NCI-H2171 treated with DMSO at 0.1 percent for 48 hours (cell line): ENCODE measurements around the gene RBMS3.
"Not testable (repeated sequence)": the region's sequence is repeated elsewhere in the genome, so short reads cannot be mapped to it uniquely, and the experiment has no call there.

Experiments used
- DNase-seq: peaks from one replicate; lab custom pipeline; 2025; lab: John Stamatoyannopoulos, UW

Gene RBMS3

DNA sequence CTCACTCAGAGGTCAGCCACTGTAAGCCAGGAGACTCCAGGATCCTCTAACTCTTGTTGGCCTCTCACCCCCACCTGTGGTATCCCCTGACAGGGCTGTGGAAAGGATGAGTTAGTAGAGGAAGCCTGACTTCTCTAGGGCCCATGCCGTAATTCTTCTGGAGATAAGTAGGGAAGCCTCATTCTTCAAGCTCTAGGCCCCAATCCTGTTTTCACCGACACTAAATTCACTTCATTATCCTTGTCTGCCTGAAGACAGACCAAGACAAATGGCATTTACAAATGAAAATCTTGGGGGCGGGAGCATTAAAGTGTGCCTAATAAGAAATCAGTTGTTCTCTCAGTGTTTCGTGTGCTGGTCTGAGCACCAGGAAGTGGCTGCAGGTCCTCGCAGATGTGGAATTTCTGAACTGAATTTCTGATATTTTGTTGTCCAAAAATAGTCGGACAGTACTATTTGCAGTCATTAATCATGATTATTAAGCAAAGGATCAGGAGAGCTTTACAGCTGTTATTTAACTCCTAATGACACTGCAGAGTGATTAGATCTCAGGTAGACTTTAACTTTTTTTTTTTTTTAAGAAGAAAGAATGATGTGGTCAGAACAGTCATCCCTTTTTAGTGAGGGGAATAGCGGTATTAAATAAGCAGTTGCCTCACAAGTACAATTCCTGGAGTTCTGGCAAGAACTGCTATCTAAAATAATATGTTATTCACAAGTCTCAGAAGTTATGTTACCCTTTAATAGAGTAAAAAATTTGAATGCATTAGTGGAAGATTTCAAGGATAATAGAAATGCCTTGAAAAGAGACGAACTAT, 58.4 kb downstream of the RBMS3 start:
- DNase-seq = no peak

DNA sequence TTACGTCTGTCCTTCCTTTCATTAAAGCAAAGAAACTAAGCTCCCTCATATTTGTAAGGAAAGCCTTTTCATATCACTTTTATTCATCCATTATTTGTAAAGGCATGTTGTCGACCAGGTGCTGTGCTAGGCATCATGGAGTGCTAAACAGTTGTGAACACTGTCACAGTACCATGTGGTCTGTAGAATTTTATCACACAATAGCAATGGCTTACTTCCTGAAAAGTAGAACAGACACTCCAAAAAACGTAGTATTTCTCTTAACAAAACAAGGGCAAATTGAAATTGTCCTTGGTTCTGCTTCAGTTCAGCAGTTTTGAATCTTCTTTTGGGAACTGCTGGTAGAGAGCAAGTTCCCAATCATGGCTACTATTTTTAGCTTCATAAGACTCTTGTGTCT, 63.3 kb downstream of the RBMS3 start:
- DNase-seq = no peak

DNA sequence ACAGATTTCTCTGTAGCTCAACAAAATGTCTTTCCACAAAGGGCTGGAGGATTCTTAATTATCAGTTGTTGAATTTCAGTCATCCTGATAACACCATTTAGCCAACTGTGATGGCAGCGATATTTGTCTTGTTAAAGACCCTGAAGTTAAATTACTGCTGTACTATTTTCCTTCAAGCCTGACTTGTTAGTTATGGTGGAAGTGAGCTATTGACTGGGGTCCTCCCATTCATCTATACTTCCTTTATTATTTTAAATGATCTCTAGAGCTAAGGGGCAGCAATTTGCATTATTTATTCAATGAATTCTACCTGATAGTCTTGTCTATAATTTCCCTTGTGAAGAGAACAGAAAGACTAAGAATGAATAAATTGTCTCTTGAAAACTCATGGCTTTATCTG, 64.1 kb downstream of the RBMS3 start:
- no peak for DNase-seq

DNA sequence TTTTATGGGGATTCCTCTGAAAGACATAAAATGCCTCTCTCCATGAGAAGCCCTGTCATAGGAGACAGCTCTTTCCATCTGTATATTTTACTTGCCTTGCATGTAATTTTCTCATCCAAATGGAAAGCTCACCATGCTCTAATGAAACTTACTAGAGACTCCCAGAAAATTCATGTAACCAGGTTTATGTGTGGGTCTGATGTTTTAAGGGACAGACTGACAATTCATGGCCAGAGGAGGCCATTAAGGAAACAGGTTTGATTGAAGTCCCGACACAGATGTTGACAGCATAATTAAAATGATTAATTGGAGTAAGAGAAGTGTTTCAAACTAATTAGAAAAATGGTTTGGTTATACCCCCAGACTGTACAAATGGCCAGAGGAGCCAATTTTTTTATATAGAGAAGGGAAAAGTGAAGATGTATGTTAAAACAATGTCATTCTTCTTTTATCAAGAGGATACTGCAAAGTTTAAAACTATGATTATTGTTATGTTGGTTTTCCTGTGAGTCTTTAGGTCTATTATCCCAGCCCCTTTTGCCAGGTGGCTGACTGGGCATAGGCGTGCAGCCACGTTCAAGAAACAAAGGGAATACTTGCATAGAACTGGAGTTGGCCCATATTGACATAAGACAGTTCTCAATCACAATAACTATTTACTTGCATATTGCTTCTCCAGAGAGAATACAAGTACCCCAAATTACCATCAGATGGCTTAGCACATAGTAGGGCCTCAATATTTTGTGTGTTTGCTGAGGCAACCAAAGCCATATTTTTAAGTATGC, 64.8 kb downstream of the RBMS3 start:
- no peak for DNase-seq

DNA sequence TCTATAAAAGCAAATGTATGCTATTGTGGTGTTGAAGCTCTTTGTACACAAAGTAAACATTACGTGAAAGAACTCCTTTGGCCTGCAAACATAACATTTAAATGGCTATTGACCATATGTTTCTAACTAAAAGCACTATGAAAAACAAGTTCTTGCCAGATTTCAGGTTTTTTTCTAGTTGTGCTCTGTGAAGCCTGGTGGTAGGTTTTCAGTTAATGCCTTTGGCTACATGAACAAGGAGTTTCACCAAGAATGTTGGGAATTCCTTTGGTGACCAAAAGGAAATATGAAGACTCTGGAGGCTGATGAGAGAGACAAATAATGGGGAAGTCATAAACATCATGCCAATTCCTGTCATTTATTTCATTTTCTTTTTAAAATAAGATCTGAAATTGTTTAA, 66.0 kb downstream of the RBMS3 start:
- DNase-seq = no peak

DNA sequence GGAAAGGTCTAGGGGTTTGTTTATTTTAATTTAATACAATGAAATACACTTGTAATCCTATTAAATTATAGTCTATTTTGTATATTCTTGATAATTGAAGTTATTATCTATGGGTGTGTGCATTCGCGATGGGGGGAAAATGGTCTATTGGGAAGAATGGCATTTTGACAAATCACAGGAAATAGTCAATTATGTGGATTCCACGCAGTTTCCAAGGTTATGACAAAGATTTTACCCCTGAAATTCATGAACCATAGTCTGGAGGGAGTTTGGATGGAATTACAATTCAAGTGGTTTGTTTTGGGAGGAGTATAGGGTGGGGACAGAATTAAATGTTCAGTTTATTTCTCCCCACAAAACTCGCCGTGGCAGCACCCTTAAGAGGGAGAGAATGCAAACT, 66.5 kb downstream of the RBMS3 start:
- DNase-seq = no peak

DNA sequence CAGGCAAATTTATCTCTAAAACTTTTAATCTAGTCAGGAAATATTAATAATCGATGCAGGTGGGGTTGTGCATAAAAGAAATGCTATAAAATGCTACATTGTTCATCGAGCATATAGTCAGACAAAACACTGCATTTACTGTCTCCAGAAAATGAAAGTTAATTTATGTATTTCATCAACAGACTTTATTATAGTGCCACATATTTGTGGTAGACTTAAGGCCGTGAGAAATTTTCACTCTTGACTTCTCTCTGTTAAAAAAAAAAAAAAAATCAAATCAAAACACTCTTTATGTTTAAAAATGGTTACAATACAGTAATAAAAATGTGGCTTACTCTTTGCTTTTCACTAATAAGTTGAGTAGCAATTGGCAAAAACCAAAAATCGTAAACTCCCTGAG, 67.4 kb downstream of the RBMS3 start:
- DNase-seq = no peak

DNA sequence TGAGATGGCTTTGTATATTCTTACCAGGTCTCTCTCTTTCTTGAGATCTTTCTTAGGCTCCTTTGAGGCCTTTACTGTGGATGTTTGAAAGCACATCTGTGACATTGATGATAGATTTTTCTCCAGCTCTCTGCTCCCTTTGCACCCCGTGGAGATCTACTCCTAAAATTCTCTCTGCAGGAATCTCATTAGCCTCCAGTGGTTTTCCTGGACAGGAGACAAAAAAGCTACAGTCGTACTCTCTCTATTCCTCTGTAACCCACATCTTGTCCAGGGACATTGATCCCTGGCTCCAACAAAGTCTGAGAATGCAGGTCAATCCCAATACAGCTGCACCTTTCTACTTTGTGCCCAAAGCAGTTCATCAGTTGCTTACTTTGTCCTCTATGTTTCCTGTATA, 68.2 kb downstream of the RBMS3 start:
- no peak for DNase-seq

DNA sequence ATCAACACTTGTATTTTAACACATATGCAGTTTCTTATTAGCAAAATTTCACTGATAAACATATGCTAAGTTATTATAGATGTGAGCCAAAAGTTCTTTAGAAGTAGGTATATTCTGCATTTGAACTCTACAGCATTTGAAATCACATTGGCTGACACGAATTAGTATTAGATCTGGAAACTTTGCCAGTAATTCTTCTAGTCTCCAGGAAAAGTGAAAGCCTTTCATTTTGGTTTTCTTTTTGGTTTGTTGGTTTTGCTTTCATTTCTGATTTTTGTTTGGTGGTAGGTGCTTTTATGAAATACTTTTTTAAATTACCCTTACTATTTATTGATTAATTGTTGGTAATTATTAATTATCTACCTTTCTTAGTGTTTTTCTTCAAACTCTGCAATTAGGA, 72.9 kb downstream of the RBMS3 start:
- no peak for DNase-seq

DNA sequence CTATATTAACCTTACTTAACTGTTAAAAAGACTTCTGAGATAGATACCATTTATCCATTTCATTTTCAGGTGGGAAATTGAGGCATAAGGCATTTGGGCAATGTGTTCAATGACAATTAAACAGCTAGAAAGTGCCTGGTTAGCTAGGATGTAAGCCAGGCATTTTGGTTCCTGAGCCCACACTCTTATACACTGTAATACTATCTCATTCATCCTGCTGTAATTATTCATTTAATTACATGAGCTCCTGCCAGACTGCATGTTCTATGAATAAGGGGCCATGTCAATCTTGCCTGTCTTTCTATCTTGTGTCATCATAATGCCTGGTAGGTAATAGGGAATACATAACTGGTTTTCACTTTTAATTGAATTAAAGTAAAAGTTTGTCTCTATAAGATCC, 74.0 kb downstream of the RBMS3 start:
- peak; percentile 11 for DNase-seq

DNA sequence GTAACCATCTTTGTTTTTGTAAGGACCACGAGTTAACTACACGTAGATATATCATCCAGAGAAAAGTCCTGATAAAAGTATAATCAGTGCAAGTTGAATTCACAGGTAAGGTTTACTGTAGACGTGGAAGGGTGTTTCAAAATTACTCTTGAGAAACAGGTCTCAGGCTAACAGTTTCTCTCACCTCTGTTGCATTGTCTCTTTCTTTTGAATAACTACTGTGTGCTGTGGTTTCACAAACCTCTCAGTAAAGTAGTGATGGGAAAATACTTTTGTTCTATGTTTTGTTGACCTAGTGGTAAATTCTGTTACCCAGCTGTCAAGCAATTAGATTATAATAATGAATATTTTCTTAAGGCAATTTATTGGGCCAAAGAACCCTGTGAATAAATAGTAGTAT, 75.2 kb downstream of the RBMS3 start:
- DNase-seq = no peak

DNA sequence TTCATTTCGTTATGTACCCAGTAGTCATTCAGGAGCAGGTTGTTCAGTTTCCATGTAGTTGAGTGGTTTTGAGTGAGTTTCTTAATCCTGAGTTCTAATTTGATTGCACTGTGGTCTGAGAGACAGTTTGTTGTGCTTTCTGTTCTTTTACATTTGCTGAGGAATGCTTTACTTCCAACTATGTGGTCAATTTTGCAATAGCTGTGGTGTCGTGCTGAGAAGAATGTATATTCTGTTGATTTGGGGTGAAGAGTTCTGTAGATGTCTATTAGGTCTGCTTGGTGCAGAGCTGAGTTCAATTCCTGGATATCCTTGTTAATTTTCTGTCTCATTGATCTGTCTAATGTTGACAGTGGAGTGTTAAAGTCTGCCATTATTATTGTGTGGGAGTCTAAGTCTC, 79.4 kb downstream of the RBMS3 start:
- not testable (repeated sequence) for DNase-seq

DNA sequence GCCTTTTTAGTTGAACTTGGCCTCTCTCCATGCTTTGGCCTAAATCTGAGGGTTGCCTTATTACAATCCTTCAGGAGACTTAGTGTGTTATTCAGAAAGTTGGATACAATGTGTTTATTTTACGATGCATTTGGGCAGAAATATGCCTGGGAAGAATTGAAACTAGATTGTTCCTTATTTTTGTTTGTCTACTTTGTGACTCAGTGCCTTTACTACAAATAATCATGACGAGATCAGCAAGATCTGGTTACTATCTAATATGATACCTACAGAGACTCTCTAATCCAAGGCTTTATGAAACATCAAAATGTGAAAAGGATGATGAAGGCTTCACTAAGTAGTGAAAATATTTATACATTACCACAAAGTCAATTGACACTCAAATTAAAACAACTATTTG, 82.2 kb downstream of the RBMS3 start:
- DNase-seq = no peak

DNA sequence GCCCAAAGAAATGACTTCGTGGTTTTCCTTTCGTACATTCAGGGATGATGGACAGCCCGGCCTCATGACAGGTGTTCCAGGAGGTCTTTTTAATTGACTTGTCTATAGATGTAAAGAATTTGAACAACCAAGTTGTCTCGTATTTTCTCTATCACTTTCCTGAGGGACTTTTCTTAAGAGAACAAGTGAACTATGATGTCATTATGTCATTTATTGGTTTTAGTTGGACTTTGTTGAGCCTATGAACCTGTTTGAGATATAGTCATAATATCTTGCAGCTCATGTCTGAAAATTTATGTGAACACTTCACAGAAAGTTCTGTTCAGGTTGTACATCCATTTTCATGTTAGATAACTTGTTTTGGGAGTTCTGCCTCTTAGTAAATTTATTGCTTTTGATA, 89.2 kb downstream of the RBMS3 start:
- no peak for DNase-seq

DNA sequence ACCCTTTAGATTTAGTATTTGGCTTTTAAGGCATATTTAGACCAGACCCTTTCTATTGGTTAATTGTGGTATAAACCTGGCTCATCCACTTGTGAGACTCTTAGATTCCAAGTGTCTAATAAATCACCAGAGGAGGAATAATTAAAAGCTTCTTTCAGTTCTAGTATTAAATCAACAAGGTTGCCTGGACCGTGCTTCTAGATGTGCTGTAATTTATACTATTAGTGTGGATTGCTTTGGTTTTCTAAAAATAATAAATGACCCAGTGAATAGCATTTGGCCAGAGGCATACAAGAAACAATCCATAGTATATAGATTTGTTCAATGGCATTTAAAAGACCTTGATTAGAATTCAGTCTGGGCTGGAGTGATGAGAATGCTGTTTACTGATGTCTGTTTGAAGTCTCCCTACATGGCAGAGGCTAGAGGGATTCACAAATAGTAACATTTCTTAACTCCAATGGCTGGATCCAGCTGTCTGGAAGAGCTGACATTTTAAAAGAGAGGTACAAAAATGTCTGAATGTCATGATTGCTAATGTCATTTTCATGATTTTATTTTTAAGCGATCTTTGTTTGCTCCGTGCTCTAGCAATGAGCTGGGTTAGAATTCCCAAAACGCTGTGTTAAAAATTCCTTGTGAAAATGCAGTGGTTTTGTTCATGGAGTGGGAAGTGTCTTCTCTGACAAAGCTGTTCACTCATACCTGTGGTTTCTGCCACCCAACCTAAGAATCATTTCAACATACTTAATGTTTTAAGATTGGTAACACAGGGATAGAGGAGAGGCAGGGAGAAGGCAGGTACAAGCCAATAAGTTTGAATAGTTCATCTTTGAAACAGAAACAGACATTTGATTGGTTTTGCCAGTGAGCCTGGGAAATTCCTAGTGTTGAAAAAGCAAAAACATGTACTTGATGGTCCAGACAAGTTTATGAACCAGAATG, 89.9 kb downstream of the RBMS3 start:
- DNase-seq = no peak

DNA sequence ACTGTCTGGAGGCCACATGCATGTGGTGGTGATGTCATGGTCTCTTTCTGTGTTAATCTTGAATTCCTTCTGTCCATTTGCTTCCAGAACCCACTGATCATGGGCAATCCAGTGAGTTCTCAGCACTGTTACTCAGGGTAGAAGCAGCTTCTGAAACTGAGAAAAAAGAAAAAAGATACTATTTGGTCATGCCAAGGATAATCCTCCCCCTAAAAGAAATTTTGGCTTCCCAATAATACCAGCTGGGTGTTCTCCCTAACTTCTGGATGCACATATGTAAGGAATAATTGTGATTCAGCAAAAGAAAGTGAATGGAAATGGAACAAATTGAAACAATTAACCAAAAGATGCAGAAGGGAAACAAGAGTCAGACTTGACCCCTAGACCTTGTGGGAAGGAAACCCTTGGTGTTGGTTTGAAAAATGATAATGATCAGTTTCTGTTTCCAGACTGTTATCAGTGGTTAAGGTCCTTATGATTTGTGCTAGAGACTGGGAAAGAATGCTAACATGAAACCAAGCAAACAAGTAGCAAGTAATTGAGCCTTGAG, 92.3 kb downstream of the RBMS3 start:
- no peak for DNase-seq

DNA sequence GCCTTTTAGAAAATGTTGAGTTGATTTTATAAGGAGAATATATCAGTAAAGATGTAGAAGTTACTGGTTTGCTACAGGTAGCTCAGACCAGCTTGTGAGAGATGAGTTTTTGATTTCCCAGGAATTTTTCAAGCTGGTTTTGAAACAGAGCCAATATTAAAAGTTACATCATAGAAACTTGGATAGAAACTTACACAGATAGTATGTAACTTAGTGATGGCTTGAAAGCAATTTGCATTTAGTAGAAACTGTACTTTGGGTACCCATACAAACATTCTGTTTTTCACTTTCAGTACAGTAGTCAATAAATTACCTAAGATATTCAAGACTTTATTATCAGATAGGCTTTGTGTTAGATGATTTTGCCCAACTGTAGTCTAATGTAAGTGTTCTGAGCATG, 93.4 kb downstream of the RBMS3 start:
- DNase-seq = no peak

DNA sequence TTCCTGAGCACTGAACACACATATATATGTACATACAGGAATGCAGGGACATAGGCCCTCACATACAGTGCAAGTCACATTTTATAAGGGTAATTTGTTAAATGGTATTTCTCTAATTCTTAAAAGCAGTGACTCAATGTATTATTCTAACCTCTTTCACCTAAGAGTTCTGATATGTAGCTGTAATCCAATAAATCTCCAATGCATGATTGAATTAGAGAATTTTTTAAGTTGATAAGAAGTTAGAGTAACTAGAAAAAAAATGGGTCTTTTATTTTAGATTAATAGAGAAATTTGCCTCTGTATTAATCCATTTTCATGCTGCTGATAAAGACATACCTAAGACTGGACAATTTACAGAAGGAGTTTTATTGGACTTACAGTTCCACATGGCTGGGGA, 98.2 kb downstream of the RBMS3 start:
- DNase-seq = no peak

DNA sequence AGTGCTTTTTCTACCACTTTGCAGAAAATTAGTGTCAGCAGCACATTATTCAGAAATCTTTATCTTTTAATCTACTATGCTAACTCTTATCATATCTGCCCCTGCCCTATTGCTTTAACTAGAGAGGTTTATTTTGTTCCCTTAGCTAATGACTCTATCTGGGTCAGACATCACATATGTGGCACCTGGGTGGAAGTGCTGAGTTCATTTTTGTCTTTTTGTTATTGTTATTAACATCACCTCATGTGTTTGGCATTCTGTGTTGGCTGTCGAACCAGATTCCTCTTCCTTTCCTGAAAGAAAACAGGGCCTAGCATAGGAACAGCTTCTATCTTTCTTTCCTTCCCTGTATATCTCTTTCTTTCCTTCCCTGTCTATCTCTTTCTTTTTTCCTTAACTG, 100.7 kb downstream of the RBMS3 start:
- no peak for DNase-seq

DNA sequence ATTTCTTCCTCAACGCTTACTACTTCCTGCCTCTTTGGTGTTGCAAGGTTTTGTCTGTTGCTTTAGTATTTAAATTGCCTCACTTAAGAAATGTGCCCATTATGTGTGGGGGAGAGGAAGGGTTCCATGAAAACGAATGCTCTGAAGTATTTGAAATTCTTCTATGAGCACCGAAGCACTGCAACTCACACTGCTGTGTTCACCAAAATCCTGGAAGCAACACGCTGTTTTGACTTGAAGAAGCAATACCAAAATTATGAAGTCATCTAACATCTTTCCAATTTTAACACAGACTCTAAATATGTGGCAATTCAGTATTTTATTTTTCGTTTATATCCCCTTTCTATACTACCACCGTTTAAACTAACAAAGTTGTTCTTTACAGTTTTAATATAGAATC, 101.5 kb downstream of the RBMS3 start:
- DNase-seq = no peak

DNA sequence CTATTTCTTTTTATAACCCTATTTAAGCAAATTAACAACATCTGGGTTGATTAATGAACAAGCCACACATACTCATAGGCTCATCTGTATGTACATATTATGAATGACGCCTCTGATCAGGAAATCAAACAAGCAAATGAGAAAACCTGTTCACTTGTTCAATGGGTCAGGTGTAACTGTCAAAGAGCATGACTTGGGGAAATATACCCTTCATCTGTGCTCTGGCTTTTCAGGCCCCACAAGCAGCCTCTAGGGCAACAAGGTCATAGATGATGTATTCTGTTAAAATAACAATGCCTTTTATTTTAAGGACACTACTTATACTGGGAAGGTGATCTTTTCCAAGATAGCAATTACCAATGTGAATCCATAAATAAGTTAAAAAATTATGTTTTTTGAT, 102.0 kb downstream of the RBMS3 start:
- DNase-seq = no peak

DNA sequence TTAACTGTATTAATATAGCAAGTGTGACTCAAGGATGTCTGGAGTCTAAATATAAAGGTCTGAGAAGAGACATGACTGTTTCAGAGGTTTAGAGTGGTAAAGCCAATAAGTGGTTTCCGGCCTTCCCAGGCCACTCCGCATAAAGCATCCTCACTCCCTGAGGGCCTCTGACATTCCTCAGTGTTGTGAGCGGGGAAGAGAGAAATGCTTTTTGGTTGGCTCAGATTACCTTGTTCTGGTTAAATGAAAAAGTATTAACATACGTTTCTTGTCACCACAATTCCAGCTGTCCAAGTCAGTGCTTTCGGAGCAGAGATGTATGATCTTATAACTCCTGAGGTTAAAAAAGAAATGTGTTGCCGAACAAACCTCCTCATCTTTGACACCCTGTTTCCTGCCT, 103.8 kb downstream of the RBMS3 start:
- DNase-seq = no peak
